ENCODE measurements around the gene MAP2K5.

Gene MAP2K5

DNA sequence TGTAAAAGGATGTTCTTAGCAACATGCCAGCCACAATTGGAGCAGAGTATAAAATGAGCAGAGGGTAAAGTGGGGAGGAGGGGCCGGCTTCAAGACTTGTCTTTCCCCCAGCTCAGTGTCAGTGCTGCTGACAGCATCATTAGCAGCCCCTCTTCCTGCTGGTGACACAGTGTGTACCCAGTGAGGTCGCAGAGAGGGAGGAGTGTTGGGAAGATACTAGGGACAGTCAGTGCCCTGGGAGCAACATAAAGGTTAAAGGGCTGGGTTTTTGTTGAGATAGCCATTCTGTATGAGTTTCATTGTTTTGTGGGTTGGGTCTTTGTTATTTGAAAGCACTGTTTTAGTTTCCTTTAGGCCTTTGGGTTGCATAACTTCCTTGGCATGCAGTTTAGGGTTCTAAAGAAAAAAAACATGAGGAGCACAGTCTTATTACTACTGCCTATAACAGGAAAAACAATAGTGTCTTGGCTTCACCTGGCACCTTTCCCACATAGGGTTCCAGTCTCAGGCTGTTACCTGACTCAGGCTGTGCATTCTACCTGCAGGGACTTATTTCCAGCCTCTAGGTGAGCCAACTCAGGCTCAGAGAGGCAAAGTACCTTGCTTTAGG lies 188.7 kb downstream of the MAP2K5 start:
- DNase-seq, result no peak

GRCh38 chr15:67732164-67732563 lies 189.7 kb downstream of the MAP2K5 start:
- DNase-seq, result no peak

DNA sequence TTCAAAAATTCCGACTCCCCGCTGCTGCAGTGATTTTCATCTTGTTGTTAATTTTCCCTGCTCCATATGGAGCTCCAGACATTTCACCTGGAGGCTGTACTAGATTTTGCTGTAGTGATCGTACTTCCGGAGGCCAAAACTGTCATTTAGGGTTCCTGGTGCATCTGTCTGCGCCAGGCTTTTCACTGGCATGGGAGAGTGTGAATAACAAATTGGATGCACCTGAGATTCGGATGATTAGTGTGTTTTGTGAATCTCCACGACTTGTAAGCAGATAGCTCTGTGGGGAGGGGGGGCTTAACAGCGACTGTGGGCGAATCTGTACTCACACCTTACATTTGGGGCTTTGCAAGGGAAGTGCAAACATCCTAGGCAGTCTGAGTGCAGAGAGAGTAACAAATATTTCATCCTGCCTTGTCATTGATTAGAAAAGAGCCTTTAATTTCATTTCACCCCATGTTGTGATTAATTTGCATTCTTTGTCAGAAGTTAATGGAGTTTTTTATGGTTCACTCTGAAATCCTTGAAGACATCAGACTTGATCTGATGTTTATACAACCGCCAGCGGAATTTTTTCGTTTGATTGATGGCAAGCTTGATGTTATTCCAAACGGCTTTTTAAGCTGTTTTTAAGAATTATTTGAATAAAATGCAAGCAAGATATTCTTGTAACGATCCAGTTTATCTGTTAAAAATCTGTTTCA lies 190.3 kb downstream of the MAP2K5 start:
- DNase-seq, result no peak

DNA sequence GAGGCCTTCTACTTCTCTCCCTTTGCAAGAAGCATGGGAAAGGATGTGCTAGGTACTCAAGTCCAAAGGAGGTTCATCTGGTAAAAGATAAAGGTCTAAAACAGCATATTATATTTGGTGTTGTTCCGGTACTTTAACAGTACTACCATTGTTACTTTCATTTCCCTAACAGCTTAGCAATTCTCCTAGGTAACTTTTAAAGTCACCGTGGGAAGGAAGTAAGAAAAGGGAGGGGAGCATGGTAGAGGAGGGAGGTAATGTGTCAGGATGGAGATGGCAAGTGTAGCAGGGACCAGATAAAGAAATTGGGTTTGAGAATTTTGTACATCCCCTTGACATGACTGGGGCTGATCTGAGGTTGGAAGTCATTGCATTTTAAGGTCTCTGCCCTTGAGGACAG lies 193.4 kb downstream of the MAP2K5 start:
- DNase-seq, result no peak

DNA sequence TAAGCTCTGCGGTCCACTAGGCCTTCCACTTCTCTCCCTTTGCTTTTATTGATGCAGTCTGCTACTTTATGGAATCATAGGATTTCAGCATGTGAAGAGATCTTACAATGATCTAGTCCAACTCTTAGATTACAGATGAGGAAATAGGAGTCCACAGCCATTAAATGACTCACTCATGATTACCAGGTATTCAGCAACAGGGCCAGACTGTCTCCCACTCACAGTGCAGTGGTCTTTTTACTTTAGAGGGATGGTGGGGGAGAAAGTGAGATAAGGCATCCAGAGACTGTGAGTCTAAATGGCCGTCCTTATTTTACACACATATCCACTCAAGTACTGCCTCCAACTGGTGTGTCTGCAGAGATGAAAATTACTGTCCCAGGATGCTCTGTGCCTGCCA lies 194.3 kb downstream of the MAP2K5 start:
- DNase-seq, result no peak

- DNase-seq, result no peak
Observed at GRCh38 chr15:67738056-67738455, 195.6 kb downstream of the MAP2K5 start.

GRCh38 chr15:67740405-67740804 lies 197.9 kb downstream of the MAP2K5 start:
- DNase-seq, result no peak

DNA sequence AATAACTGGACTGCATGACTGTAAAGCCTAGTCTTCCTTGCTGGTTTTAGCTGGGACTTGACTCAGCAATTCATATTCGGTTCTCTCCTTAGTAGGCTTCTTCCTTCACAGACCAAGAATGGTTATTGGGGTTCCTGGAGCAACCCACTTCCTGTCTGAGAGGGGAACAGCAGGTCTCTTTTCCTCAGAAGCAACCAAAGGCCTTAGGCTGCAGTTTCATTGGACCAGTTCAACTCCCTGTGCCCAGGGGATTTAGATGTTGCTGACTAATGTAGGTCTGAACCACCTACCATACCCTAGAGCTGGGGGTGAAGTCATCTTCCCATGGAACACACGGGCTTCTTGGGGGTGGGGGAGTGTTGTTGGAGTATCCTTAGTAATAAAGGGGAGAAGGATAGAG lies 198.8 kb downstream of the MAP2K5 start:
- no peak for DNase-seq

DNA sequence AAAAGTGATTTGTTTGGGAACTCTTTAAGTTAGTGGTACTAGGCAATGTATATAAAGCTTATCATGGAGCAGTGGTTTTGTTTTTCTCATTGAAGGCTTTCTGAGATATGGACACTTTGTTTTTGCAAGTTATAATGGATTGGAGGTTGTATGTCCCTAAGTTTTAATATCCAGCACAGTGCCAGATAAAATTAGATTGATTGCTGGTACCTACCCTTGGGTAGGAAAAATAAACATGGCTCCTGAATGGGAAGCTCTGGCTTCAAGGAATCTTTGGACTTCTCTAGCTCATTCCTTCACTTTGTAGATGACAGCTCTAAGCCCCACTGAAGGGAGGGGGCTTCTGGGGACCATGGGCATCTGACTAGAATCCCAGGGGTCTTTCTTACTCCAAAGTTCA lies 201.1 kb downstream of the MAP2K5 start:
- no peak for DNase-seq

- peak; percentile 45 for DNase-seq
Observed at GRCh38 chr15:67744331-67745072, 202.0 kb downstream of the MAP2K5 start.

DNA sequence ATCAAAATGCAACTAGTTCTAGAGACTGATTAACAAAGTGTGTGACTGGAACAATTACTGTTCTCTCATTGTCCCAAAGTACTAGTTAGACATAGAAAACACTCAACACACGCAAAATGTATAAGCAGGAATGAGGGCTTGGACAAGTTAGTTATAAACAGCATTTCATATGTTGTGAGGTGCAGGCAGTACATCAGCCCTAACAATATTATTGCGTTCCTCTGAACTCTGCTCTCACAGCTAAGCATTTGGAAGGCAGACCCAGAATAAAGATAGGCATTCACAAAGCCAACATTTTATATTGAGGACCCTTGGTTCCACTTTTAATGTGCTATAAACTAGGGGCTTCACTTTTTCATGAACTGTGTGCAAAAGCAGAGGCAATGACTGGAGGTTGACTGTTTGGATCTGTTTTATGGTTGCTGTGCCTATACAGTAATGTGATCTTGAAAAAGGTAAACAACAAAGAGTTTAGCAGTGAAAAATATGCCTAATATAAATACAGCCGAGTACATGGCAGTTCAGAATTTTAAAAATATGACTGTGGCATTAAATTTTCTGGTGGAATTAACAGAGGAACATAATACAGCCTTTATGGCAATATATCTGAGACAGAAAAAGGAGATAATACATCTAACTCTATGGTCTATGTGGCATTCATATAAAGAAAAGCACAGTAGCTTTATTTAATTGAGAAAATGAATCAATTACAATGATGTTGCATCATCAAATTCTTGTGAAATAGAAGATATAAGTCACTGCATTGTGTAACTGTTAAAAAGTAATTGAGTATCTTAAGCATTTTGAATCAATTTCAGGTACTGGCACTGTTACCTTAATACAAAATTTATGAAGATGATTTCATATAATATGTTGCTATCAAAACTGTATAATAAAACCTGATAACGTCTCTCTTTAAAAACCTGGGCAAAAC lies 202.8 kb downstream of the MAP2K5 start:
- peak; percentile 61 for DNase-seq

DNA sequence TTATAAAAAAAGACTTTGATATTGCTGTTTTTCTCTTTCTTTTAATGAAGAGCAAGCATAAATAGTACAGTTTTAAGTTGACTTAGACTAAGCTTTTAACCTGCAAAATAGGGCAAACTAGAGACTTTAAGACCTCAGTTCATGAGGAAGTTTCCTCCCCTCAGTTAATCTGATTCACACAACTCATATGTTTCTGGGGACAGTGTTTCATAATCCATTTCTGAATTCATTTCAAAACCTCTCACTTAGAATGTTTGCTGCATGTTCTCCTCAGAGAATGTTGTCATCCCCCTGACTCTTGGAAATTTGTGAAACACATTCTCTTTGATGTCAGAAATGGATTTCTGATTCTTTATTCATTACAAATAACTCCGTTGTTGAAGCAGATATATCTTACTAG lies 203.5 kb downstream of the MAP2K5 start:
- peak; percentile 80 for DNase-seq

- DNase-seq, result no peak
Observed at GRCh38 chr15:67746450-67746849, 203.9 kb downstream of the MAP2K5 start.

- DNase-seq, result no peak
Observed at GRCh38 chr15:67747921-67748320, 205.4 kb downstream of the MAP2K5 start.

DNA sequence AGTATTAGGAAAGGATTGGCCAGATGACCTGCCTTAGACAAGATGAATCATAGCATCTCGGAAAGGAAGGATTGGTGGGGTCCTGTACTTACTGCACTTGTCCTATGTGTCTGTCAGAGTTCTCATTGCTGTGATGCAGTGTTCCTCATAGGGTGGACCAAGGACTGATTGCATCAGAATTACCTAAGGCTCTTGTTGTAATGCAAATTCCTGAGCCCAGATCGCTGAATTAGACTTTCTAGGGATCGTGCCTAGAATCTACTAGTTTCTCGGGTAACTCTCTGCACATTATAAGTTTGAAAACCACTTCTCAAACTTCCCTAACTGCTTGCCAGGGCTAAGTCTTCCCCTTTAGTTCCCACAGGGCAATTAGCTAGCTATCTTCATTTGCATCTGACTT lies 207.9 kb downstream of the MAP2K5 start:
- no peak for DNase-seq

GRCh38 chr15:67753891-67754290 lies 211.4 kb downstream of the MAP2K5 start:
- no peak for DNase-seq

GRCh38 chr15:67755264-67755663 lies 212.8 kb downstream of the MAP2K5 start:
- no peak for DNase-seq

- no peak for DNase-seq
Observed at GRCh38 chr15:67755936-67756335, 213.4 kb downstream of the MAP2K5 start.

GRCh38 chr15:67758619-67759300 lies 216.3 kb downstream of the MAP2K5 start:
- DNase-seq, result no peak

DNA sequence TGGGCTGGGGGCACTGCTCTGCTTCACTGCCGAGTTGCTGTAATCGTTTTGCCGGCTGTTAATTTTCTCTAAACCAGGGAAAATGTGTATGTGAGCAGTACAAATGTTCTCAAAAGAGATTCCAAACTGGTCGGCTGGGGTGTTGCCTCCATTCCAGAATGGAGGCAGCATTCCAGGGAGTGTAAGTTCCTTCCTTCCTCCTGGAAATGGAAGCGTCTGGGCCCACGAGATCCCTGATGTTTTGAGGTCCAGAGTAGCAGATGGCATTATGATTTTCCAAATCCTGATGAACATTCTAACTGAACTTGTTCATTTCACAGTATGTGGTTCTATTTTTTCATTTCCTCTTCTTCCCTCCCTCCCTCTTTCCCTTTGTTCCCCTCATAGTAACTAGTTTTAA lies 218.4 kb downstream of the MAP2K5 start:
- DNase-seq, result no peak

GRCh38 chr15:67761343-67761742 lies 218.8 kb downstream of the MAP2K5 start:
- DNase-seq, result no peak

DNA sequence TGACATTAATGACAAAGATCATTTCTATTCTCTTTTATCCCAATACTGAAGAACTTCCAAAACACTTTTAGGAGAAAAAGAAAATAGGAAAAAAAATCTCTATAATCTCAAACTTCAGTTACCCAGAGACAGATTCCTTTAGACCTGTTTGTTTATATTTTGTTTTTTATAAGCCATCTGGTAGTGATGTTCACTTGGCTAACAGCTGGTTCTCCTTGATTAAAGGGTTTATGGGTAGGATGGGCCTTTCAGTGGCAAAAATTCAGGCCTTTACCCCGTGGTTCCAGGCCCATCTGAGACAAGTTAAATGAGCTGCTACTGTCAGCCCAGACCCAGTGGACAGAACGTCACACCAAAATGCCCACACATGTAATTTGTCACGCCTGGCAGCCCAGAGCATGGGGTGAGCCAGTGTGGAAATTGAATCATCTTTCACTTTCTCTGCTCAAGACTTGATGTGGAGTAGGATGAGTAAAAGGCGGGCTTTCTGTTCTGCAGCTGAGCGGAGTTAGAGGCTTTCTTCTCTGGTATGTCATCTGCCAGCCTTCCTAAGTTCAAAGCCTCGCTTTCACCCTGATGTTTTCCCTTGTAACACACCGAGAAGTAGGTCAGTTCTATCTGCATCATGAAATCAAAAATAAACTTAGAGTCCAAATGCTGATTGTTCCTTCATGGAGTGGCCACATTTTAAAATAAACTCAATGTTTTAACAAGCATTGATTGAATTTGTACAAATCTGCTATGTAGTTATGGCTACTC lies 220.3 kb downstream of the MAP2K5 start:
- DNase-seq, result no peak
